GOT3 (cell line): ENCODE results near the gene TRPV4.

Source experiments
- DNase-seq: peaks from one replicate; lab custom pipeline; 2025; ENCODE audit warnings: mixed read lengths; lab: John Stamatoyannopoulos, UW

Gene TRPV4

DNA sequence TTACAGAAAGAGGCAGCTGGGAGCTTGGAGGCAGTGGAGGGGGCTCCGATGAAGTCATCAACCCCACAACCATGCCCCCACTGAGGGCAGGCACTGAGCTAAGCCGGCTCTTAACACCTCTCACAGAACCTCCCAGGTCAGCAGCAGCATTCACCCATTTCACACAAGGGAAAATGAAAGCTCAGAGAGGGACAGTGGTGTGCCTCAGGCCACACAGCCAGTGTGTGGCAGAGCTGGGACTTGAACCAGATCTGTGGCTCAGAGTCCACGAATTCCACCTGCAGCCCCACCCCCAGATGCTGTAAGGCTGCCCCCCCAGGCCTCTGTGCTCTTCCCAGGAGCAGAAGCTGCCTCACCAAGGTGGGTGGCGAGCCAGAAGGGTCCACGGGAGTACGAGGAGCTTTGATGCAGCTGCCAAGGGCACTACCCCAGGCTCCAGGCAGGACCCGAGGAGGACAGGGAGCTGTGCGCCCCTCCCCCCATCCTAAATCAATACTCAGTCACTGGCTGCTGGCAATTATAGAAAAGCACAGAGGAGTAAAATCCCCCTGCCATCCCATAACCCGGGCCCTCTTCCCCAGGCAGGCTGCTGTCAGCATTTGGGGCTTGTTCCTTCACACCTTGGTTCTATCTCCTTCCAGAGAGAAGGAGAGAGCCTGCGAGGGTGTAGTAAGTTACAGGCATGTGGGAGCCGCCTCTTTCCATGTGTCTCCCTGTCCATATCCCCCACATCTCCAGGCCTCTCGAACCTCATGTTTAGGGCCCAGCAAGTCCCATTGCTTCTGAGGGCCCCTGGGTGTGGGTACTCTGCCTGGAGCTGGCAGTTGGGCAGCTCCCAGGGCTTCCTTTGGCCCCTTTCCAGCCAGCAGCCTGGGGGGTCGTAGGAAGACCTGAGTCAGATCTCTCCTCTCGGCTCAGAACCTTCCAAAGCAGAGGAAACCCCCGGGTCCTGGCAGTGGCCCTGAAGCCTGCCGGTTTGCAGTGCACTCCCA, 72.0 kb downstream of the TRPV4 start:
- DNase-seq, result no peak

GRCh38 chr12:109760031-109760929, 72.9 kb downstream of the TRPV4 start:
- DNase-seq, result no peak

- DNase-seq, result no peak
These were observed 73.6 kb downstream of the TRPV4 start for GRCh38 chr12:109759595-109759994.

- DNase-seq, result no peak
These were observed 74.5 kb downstream of the TRPV4 start for GRCh38 chr12:109758426-109759420.

DNA sequence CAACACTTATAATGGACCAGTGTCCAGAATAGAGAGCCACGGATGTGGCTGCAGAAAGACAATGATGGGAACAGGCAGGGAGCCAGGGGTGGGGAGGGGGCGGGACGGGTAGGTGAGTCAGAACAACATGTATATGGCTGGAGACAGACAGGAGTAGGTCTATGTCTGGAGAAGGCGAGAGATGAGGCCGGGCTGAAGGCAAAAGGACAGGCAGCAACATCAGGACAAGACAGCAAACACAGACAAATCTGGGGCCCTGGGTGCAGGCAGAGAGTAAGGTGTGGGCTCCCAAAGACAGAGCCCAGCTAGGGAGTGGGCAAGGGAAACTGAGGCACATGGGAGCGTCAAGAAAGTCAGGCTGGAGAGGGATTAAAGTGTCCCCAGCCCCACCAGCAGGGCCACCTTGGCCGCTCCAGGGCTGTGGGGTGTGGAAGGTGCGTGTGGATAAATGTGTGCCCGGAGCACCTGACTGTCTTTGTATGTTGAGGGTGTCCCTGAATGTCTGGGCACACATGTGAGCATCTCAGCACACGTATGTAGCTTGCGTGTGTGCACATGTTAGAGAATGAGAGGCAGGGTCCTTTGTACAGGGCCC, 75.4 kb downstream of the TRPV4 start:
- DNase-seq, result no peak

DNA sequence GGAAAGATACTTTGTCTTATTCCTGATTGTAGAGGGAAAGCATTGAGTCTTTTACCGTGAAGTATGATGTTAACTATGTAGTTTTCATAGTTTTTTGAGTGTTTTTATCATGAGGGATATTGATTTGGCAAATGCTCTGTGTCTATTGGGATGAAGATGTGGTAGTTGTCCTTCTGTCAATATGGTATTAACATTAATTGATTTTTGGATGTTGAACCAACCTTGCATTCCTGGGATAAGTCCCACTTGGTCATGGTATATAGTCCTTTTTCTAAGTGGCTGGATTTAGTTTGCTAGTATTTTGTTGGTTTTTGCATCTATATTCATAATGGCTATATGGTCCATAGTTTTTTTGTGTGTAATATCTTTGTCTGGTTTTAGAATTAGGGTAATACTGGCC, 76.7 kb downstream of the TRPV4 start:
- no peak for DNase-seq

DNA sequence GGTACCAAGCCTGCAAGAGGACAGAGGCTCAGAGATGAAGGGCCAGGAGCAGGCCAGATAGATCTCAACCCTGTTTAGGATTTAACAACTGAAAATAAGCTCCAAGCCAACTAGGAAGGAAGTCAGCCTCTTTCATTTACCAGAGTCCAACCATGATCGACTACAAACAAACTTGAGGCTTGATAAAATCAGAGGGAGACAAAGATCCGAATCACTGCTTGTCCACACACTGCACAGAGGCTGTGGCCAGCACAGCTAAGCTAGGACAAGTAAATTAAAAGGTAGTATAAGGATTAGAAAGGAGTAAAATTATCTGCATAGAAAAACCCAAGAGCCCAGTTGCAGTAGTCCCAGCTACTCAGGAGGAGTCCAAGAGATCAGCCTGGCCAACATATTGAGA, 79.2 kb downstream of the TRPV4 start:
- no peak for DNase-seq

- no peak for DNase-seq
These were observed 80.2 kb downstream of the TRPV4 start for GRCh38 chr12:109753054-109753401.

- no peak for DNase-seq
These were observed 80.8 kb downstream of the TRPV4 start for GRCh38 chr12:109752117-109753053.

DNA sequence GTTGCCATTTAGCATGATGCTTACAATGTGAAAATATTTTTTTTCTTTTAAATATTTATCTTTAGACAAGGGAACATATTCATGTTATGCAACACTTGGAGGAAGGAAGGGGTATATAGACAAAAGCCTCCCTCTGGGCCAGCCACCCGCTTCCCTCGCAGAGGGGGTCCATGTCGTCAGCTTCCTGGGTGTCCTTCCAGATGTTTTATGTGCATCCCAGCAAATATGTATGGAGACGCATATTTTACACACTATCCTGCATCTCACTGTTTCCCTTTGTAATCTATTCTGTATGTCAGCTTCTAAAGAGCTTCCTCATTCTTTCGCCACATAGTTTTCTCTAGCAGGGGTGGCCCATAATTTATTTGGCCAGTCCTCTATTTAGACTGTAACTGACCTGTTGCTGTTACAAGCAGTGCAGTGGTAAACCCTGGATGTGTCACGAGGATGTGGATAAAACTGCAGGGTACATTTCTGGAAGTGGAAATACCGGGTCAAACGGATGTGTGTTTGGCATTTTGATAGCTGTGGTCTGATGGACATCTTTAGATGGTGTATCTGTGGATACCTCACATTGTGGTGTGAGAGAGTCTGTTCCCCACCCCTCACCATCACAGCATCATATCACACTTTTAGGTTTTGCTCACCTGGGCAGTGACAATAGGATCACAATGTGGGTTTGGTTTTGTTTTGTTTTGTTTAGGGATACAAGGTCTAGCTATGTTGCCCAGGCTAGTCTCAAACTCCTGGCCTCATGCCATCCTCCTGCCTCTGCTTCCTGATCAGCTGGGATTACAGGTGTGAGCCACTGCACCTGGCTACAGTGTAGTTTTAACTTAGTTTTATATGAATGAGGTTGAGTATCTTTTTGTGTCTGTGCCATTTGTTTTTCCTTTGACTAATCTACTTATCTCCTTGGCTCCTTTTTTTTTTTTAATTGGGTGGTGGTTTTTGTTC, 87.9 kb downstream of the TRPV4 start:
- DNase-seq, result no peak

DNA sequence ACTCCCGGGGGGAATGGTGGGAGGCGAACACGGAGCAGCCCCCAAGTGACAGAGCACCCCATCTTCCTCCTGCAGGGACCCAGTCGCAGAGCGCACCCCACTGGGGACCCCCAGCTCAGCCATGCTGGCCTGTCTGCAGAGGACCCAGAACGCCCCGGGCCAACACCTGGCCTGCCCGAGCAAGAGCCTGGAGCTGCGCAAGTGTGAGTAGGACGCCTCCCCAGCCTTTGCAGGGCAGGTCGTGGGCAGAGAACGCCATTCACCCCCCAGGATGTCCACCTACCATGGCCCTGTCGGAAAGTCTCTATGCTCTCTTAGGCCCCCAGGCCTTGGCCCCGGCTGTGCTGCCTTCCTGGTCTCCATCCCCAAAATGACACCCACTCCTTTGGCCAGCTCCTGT, 89.2 kb downstream of the TRPV4 start:
- no peak for DNase-seq

DNA sequence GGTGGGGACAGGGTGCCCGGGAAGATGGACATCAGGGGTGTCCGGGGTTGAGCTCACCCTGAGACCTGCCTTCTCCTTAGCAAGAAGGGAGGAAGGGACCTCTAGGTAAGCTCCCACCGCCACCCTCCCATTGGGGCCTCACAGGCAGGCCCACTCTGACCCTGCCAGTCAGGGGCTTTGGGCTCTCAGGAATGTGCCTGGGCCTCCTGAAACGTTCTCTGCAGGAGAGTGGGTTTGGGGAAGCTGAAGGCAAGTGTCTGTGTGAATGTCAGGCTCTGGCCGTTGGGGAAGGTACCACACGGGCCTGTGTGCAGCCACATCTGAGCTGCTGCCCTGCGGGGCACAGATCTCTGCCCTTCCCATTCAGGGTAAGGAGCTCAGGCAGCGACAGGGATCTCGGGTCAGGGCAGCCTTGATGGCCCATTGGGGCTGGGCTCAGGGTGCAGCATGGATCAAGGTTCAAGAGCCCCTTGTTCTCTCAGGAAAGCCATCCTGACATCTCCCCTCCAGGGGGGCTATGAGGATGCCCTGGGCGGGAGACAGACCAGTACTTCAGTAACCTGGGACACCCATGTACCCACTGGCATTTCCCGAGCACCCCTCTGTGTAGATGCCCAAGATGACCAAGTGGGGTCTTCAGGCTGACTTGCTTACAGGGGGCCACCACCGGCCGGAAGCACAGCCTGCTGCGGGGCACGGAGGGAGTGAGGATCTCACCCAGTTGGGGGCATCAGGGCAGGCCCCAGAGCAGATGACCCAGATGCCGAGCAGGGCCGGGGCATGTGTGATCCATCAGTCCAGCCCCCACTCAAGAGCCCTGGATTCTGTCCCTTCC, 89.9 kb downstream of the TRPV4 start:
- no peak for DNase-seq

- no peak for DNase-seq
These were observed 91.1 kb downstream of the TRPV4 start for GRCh38 chr12:109741970-109742703.

GRCh38 chr12:109741286-109741969, 91.8 kb downstream of the TRPV4 start:
- DNase-seq, result no peak

DNA sequence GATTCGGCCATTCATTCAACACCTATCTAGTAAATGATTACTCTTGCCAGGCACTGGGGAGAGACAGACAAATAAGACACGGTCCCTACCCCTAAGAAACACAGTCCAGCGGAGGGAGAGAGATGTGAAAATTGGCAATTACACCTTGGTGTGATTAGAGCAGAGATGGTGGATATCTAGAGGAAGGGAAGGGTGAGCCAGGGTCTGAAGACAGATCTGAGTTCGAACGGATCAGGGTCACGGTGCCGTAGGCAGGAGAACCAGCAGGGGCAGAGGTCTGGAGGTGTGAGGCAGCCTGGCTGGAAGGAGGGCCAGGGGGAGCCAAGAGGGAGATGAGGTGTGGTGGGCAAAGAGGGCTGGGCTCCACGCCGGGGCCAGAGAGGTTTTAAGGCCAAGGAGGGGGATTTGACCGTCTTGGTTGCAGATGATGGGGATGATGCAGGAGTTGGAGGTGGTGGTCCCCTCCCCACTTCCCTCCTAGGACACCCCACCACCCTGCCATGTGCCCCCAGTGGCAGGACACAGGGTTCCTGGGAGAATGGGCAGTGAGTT, 92.4 kb downstream of the TRPV4 start:
- DNase-seq, result no peak
